Measurements from ENCODE around the gene MT1B.
"Not testable (repeated sequence)": the region's sequence is repeated elsewhere in the genome, so short reads cannot be mapped to it uniquely, and the experiment has no call there.

Gene MT1B

GRCh38 chr16:56620339-56620897 lies 31.3 kb upstream of the MT1B start:
- DNase-seq = no peak

GRCh38 chr16:56621665-56622445 lies 29.8 kb upstream of the MT1B start:
- DNase-seq = not testable (repeated sequence)

GRCh38 chr16:56623184-56623583 lies 28.5 kb upstream of the MT1B start:
- not testable (repeated sequence) for DNase-seq

- no peak for DNase-seq
Measured at GRCh38 chr16:56623637-56624036, 28.0 kb upstream of the MT1B start.

- peak in 2 of 5 donors; percentile 35 to 81 for DNase-seq
Measured at GRCh38 chr16:56625140-56625942, 26.3 kb upstream of the MT1B start, which contains the start of gene MT1E. TSS of gene MT1E (plus strand) at chr16:56625781. CDS start at chr16:56625852, 71 bp downstream.

- no peak for DNase-seq
Measured at GRCh38 chr16:56625943-56626654, 25.6 kb upstream of the MT1B start.

- no peak for DNase-seq
Measured at GRCh38 chr16:56626685-56627084, 25.0 kb upstream of the MT1B start.

- DNase-seq = no peak
Measured at GRCh38 chr16:56628486-56629350, 23.0 kb upstream of the MT1B start.

GRCh38 chr16:56629531-56629930 lies 22.2 kb upstream of the MT1B start:
- no peak for DNase-seq

GRCh38 chr16:56630134-56630533 lies 21.6 kb upstream of the MT1B start:
- no peak for DNase-seq

- DNase-seq = no peak
Measured at GRCh38 chr16:56631197-56631596, 20.5 kb upstream of the MT1B start.

GRCh38 chr16:56631832-56632155 lies 19.9 kb upstream of the MT1B start:
- no peak for DNase-seq

- DNase-seq = no peak
Measured at GRCh38 chr16:56632156-56632847, 19.4 kb upstream of the MT1B start, which contains the start of gene MT1M. TSS of gene MT1M (plus strand) at chr16:56632659. CDS start at chr16:56632732, 73 bp downstream.

- no peak for DNase-seq
Measured at GRCh38 chr16:56632848-56633365, 18.8 kb upstream of the MT1B start.

GRCh38 chr16:56633535-56633934 lies 18.2 kb upstream of the MT1B start:
- DNase-seq = no peak

GRCh38 chr16:56634715-56635440 lies 16.8 kb upstream of the MT1B start:
- DNase-seq = no peak

- DNase-seq = no peak
Measured at GRCh38 chr16:56635441-56635967, 16.2 kb upstream of the MT1B start.

- DNase-seq = no peak
Measured at GRCh38 chr16:56636616-56637413, 14.9 kb upstream of the MT1B start.
